ENCODE data around the gene CCDC32. TPM values are rescaled to one million over a fixed set of nuclear protein-coding genes. Genes with fewer than 3 reads are reported as not detected.
A peak's percentile ranks its signal among the peaks of the same experiment; 100 is the strongest.

The CCDC32 gene
- total RNA-seq, 1 experiment from 2014 or later: 8.9 TPM

- H3K23ac ChIP-seq (ENCODE audit: insufficient read length, low read depth, low read length): no peak overlapping the region
- no peak overlapping the region for H3K27ac ChIP-seq (ENCODE audit: insufficient read length, low read depth, low read length)
- no peak overlapping the region for H2BK15ac ChIP-seq (ENCODE audit: low read depth, low read length)
- H3K27ac Mint-ChIP-seq: peak overlapping the region in 1 of 3 experiments; percentile 10; a peak in 1 of 7 replicates
- no peak overlapping the region for H2BK12ac ChIP-seq (ENCODE audit: insufficient read length, low read depth, low read length)
- no peaks in the 10 kb centered on the region for H3K79me2 ChIP-seq (ENCODE audit: insufficient read depth, low read length)
- H3K4me3 Mint-ChIP-seq: no peak overlapping the region
- H3K36me3 Mint-ChIP-seq (ENCODE audit: insufficient read depth in 1 of 3, low read depth in 3 of 3): no peaks in the 10 kb centered on the region
- H3K4me2 ChIP-seq (ENCODE audit: insufficient read depth, insufficient read length, low read length): no peak overlapping the region
- H3K14ac ChIP-seq (ENCODE audit: insufficient read depth, low read length): no peak overlapping the region
- no peak overlapping the region for H2BK5ac ChIP-seq (ENCODE audit: insufficient read length, low read length)
- no peaks in the 10 kb centered on the region for H3K4me1 ChIP-seq (ENCODE audit: insufficient read depth, low read length)
- no peaks in the 10 kb centered on the region for H3K79me1 ChIP-seq (ENCODE audit: insufficient read depth, low read depth, low read length, poor library complexity, severe bottlenecking)
- TF ChIP-seq CTCF (conservative IDR thresholded peaks at IDR 0.05): no peak
- H3K18ac ChIP-seq (ENCODE audit: insufficient read length, low read depth, low read length): no peak overlapping the region
- no peak overlapping the region for H2AK5ac ChIP-seq (ENCODE audit: insufficient read length, low read length)
- no peak overlapping the region for H2AFZ ChIP-seq (ENCODE audit: low read length)
- no peak overlapping the region for H3T11ph ChIP-seq (ENCODE audit: low read length)
- H3K56ac ChIP-seq (ENCODE audit: insufficient read length, low read depth, low read length): no peak overlapping the region
- no peaks in the 10 kb centered on the region for H3K4me1 Mint-ChIP-seq
- peaks cover 2% of the 10 kb centered on the region; the same call in 1 of the 2 replicates for H3K27me3 Mint-ChIP-seq (ENCODE audit: low read depth)
- H2BK20ac ChIP-seq (ENCODE audit: low read depth, low read length, poor library complexity, severe bottlenecking): no peak overlapping the region
- WGBS (ENCODE audit: extremely low coverage, insufficient read length, low lambda C conversion rate): no CpG with 5 or more reads among the region's 3 CpGs
- no peak overlapping the region for H4K91ac ChIP-seq (ENCODE audit: insufficient read length, low read depth, low read length)
- no peak overlapping the region for H3K9ac ChIP-seq (ENCODE audit: extremely low read depth, insufficient read length, low read length)
- no peak overlapping the region for H4K5ac ChIP-seq (ENCODE audit: insufficient read length, low read depth, low read length)
- no peak overlapping the region for H3K4ac ChIP-seq (ENCODE audit: low read depth, low read length)
- no peaks in the 10 kb centered on the region for H3K23me2 ChIP-seq (ENCODE audit: insufficient read length, low read depth, low read length, poor library complexity, severe bottlenecking)
- H3K9me3 Mint-ChIP-seq: no peaks in the 10 kb centered on the region; a peak in 1 of 5 replicates
- no peaks in the 10 kb centered on the region for H3K9me3 ChIP-seq (ENCODE audit: control insufficient read depth, low read depth, low read length)
- no peak overlapping the region for H4K8ac ChIP-seq (replicated peaks; ENCODE audit: insufficient read length, low read depth, low read length)
- DNase-seq: no peak
- H2BK120ac ChIP-seq (ENCODE audit: low read depth, low read length, poor library complexity, severe bottlenecking): no peak overlapping the region
- H4K20me1 ChIP-seq (ENCODE audit: control insufficient read depth, insufficient read depth, insufficient read length): no peaks in the 10 kb centered on the region
- H3K27me3 ChIP-seq (ENCODE audit: insufficient read depth, low read length): no peaks in the 10 kb centered on the region
Observed at GRCh38 chr15:40525855-40526254, 39.0 kb downstream of the CCDC32 start.

Data from H9 (cell line).